Mesodermal cell (in vitro differentiated cells): ENCODE results near the gene BUD23.
"Not testable (repeated sequence)": the region's sequence is repeated elsewhere in the genome, so short reads cannot be mapped to it uniquely, and the experiment has no call there.

Experiments used
- H3K27ac ChIP-seq: 2 replicates; pipeline ENCODE4 v1.7.0; 2013; ENCODE audit warnings: mild to moderate bottlenecking, low read depth, low read length, moderate library complexity; ENCODE audit not compliant: severe bottlenecking
- H3K36me3 ChIP-seq: 2 replicates; pipeline ENCODE4 v1.7.1; 2013; ENCODE audit warnings: mild to moderate bottlenecking, low read length, moderate library complexity; ENCODE audit not compliant: control insufficient read depth, insufficient read depth
- H3K4me1 ChIP-seq: one replicate; pipeline ENCODE4 v1.7.1; 2013; ENCODE audit warnings: mild to moderate bottlenecking, low read length; ENCODE audit not compliant: insufficient read depth, control insufficient read depth, poor library complexity, severe bottlenecking
- H3K4me3 ChIP-seq: 2 replicates; pipeline ENCODE4 v1.7.0; 2013; ENCODE audit warnings: low read length, control low read depth, mild to moderate bottlenecking; ENCODE audit not compliant: insufficient read depth, poor library complexity, severe bottlenecking; ENCODE audit errors: extremely low read depth
- H3K9me3 ChIP-seq: 2 replicates; pipeline ENCODE4 v1.7.1; 2013; ENCODE audit warnings: mild to moderate bottlenecking, low read length, moderate library complexity; ENCODE audit not compliant: control insufficient read depth
- WGBS, 2 experiments: methylation state at CpG; one replicate each; pipeline ENCODE4 v1.1.5; 2013; ENCODE audit warnings: missing lambda C conversion rate in 2 of 2; ENCODE audit not compliant: insufficient coverage in 2 of 2; 5-methylcytosine and 5-hydroxymethylcytosine counted together

The BUD23 gene

DNA sequence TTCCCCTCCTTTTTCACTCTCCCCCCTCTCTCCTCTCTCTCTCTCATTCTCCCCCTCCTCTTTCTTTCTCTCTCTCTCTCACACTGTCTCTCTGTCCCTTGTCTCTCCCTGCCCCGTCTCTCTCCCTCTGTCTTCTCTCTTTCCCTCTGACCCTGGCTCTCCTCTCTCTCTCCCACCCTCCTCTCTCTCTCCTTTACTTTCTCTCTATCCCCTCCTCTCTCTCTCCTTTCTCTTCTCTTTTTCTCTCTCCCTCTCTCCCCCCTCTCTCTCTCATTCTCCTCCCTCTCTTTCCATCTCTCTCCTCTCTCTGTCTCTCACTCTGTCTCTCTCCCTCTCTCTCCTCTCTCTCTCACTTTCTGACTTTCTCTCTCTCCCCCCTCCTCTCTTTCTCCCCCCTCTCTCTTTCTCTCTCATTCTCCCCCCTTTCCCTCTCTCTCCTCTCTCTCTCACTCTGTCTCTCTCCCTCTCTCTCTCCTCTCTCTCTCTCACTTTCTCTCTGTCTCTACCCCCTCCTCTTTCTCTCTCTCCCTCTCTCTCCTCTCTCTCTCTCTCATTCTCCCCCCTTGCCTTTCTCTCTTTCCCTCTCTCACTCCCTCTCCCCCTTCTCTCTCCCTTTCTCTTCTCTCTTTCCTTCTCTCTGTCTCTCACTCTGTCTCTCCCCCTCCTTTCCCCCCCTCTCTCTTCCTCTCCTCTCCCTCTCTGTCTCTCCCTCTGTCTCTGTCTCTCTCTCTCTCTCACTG lies 34.6 kb upstream of the BUD23 start:
- WGBS, 2 experiments, result 33 to 44% methylated on average over 1 of the region's 1 CpG
- H3K4me3 ChIP-seq, result no peak overlapping the region
- peaks cover 5% of the 10 kb centered on the region for H3K4me1 ChIP-seq
- no peaks in the 10 kb centered on the region for H3K36me3 ChIP-seq
- H3K27ac ChIP-seq, result no peak overlapping the region
- H3K9me3 ChIP-seq, result no peaks in the 10 kb centered on the region

DNA sequence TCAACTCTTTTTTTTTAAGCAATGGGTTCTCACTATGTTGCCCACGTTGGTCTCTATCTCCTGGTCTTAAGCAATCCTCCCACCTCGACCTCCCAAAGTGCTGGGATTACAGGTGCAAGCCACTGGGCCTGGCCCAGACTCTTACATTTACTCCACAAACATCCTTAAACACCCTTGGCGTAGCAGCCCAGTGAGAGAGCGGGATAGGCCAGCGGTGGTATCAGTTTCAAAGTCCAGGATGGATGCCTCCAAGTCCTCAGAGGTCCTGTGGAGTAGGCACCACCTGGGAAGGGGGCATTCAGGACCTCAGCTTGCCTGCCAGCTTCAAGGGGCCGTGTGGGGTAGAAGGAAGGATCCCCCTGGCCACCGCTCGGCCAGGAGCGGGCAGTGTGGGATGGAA lies 33.8 kb upstream of the BUD23 start:
- Histone ChIP-seq H3K27ac (no peak overlapping the region), H3K4me3 (no peak overlapping the region), H3K36me3 (no peaks in the 10 kb centered on the region), H3K9me3 (no peaks in the 10 kb centered on the region), H3K4me1 (peaks cover 5% of the 10 kb centered on the region)
- 63 to 64% methylated on average over 4 to 9 of the region's 9 CpGs for WGBS, 2 experiments

DNA sequence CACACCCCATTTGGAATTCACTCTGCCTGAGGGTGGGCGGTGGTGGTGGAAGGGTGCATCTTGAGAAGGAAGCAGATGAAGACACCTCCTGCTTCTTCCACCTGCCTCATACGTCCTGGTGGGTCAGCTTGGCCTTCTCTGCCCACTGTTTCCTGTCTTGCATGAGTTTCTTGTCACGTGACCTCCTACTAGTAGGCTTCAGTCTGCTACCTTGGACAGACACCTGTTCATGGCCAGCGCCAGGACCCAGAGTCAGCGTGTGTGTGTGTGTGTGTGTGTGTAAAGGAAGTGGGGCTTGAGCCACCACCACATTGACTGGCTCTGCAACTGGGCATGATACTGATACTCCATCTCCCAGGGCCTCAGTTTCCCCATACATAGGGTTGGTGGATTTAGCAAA lies 32.9 kb upstream of the BUD23 start:
- no peak overlapping the region for H3K27ac ChIP-seq
- 88 to 90% methylated on average over 3 to 4 of the region's 5 CpGs for WGBS, 2 experiments
- no peaks in the 10 kb centered on the region for H3K9me3 ChIP-seq
- peaks cover 5% of the 10 kb centered on the region for H3K4me1 ChIP-seq
- no peak overlapping the region for H3K4me3 ChIP-seq
- H3K36me3 ChIP-seq, result no peaks in the 10 kb centered on the region

DNA sequence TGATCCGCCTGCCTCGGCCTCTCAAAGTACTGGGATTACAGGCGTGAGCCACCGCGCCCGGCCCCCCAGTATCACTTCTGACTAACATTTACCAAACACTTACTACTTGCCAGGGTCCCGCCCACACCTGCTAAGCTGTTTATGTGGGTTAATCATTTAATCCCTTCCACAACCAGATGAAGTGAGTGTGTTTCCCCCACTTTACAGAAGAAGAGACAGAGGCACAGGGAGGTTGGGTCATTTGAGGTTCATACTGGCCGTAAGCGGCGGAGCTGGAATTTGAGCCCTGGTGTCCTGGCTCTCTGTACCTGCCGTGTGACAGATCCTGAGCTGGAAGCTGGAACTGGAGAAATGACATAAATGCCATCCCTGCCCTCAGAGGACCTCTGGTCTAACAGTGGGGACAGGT lies 30.9 kb upstream of the BUD23 start:
- H3K9me3 ChIP-seq, result no peaks in the 10 kb centered on the region
- H3K4me3 ChIP-seq, result no peak overlapping the region
- 85 to 91% methylated on average over 4 to 8 of the region's 11 CpGs for WGBS, 2 experiments
- no peak overlapping the region for H3K27ac ChIP-seq
- no peaks in the 10 kb centered on the region for H3K36me3 ChIP-seq
- H3K4me1 ChIP-seq, result peaks cover 5% of the 10 kb centered on the region

DNA sequence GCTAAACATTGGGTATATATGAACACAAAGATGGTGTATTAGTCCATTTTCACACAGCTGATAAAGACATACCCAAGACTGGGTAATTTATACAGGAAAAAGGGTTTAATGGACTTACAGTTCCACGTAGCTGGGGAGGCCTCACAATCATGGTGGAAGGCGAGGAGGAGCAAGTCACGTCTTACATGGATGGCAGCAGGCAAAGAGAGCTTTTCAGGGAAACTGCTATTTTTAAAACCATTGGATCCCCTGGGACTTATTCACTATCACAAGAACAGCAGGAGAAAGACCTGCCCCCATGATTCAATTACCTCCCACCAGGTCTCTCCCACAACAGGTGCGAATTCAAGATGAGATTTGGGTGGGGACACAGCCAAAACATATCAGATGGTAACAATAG lies 28.1 kb upstream of the BUD23 start:
- H3K36me3 ChIP-seq, H3K9me3 ChIP-seq, H3K4me3 ChIP-seq, H3K27ac ChIP-seq, H3K4me1 ChIP-seq: not testable (repeated sequence)
- WGBS, 2 experiments, result 84 to 100% methylated on average over 3 of the region's 4 CpGs

DNA sequence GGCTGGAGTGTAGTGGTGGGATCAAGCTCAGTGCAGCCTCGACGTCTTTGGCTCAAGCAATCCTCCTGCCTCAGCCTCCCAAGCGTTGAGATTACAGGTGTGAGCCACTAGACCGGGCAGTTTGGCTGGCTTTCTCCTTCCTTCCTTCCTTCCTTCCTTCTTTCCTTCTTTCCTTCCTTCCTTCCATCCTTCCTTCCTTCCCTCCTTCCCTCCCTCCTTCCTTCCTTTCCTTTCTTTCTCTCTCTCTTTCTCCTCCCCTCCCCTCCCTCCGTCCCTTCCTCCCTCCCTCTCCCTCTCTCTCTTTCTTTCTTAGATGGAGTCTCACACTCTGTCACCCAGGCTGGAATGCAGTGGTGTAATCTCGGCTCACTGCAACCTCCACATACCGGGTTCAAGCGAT lies 23.4 kb upstream of the BUD23 start:
- H3K36me3 ChIP-seq, result no peaks in the 10 kb centered on the region
- WGBS, 2 experiments, result 61 to 68% methylated on average over 6 to 8 of the region's 8 CpGs

DNA sequence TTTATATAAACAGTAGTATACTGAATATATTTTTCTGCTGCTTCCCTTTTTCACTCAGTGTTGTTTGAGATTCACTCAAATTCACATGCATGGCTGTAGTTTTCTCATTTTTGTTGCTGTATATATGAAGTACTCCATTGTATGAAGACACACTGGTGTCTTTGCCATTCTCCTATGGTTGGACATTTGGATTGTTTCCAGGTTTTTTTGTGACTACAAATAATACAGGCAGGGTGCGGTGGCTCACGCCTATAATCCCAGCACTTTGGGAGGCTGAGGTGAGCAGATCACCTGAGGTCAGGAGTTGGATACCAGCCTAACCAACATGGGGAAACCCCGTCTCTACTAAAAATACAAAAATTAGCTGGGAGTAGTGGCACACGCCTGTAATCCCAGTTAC lies 22.8 kb upstream of the BUD23 start:
- H3K27ac ChIP-seq, H3K4me3 ChIP-seq, H3K9me3 ChIP-seq, H3K36me3 ChIP-seq, H3K4me1 ChIP-seq: not testable (repeated sequence)
- WGBS, 2 experiments, result 89 to 93% methylated on average over 3 of the region's 4 CpGs

More for the DNA sequence above, 23.4 kb upstream of the BUD23 start:
- H3K4me1 ChIP-seq, result no peaks in the 10 kb centered on the region
- peaks cover 8% of the 10 kb centered on the region for H3K9me3 ChIP-seq
- no peak overlapping the region for H3K4me3 ChIP-seq
- no peak overlapping the region for H3K27ac ChIP-seq

DNA sequence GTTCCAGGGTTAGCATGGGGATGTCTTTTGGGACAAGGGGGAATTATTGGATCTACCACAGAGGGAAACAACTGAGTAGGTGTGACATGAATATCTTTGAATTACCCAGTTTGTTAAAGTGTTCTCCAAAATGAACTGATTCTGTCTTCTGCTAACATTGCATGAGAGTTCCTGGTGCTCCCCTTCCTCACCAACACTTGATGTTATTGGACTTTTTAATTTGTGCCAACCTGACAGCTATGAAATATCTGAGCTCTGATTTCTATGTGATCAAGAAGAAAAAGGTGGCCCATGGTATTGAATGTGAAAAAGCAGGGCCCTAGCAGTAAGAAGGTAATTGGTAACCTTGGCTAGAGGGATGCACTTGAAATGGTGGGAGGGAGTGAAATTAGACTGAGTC lies 20.4 kb upstream of the BUD23 start:
- Histone ChIP-seq H3K4me1 (no peaks in the 10 kb centered on the region), H3K4me3 (no peak overlapping the region), H3K36me3 (no peaks in the 10 kb centered on the region), H3K9me3 (peaks cover 8% of the 10 kb centered on the region), H3K27ac (no peak overlapping the region)

DNA sequence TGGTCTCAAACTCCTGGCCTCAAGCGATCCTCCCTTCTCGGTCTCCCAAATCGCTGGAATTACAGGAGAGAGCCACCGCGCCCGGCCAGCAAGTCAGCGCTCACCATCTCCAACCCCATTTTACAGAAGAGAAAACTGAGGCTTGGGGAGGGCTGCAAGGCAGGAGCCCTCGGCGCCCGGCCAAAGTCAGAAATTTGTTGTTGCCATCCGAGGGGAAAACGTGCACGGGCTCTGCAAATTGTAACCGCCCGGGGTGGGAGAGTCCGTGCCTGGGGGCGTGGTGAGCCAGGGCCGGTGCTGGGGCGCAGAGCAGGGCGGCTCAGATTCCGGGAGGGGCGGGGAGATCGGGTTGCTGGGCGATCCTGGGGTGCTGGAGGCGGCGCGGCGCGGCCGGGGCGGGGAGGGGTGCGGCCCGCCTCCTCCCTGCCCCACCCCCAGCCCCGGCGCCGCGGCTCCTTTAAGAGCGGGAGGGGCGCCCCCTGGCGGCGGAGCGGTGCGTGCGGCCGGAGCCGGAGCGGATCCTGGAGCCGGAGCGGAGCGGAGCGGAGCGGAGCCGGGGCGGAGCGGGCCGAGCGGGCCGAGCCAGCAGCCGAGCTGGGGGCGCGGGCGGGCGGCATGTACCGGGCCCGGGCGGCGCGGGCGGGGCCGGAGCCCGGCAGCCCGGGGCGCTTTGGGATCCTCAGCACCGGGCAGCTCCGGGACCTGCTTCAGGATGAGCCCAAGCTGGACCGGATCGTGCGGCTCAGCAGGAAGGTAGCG lies 15.9 kb upstream of the BUD23 start, which contains the start of gene VPS37D:
Gene VPS37D, plus strand, starts transcription at position 488 of the 759 bp plus-strand sequence. Its CDS starts 128 bp downstream, at position 616.
- Histone ChIP-seq H3K4me3 (peak within 1 kb of the TSS; percentile 49), H3K4me1 (no peaks in the 10 kb centered on the region), H3K36me3 (no peaks in the 10 kb centered on the region), H3K9me3 (peaks cover 7% of the 10 kb centered on the region), H3K27ac (no peak within 1 kb of the TSS)
- 4 to 11% methylated on average over 30 to 38 of the region's 79 CpGs for WGBS, 2 experiments

DNA sequence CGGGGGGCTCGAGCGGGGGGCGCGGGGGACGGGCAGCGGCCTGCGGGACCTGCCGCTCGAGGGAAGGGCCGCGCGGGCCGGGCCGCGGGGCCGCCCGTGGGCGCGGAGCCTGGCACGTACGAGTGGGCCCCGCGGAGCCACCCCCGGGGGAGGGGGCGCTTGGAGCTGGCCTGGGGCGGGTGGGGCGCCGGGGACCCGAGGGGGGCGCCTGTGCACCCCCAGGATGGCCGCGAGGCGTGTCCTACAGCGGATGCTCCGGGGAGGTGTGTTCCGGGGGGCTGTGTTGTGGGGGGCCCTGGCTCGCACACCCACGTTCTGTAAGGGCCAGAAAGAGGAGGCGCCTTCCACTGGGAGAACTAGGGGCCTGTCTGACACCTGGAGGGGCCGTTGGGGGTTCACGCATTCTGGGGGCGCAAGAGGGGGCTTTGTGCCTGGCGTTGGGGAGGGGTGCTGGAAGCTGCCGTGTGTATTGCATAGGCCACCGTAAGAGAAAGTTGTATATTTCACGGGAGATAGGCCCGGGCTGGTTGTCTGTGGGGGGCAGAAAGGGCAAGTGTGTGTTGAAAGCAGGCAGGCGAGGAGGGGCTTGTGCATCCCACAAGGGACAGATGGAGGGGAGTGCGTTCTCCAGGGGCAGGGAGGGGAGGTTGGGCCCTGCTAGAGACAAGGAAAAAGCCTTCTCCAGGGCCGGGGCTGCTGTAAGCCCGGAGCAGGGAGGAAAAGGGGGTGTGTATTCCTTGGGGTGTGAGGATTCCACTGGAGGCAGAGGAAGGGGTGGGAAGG lies 15.1 kb upstream of the BUD23 start:
- WGBS, 2 experiments, result 19 to 30% methylated on average over 13 to 19 of the region's 52 CpGs
- H3K4me1 ChIP-seq, result no peaks in the 10 kb centered on the region

More for the DNA sequence above, 15.1 kb upstream of the BUD23 start:
- Histone ChIP-seq H3K27ac (no peak overlapping the region), H3K9me3 (no peaks in the 10 kb centered on the region), H3K36me3 (no peaks in the 10 kb centered on the region), H3K4me3 (peak overlapping the region; percentile 49)
